Mucosa of rectum (tissue), 2 donors: ENCODE results near the gene FER.
"Not testable (repeated sequence)": the region's sequence is repeated elsewhere in the genome, so short reads cannot be mapped to it uniquely, and the experiment has no call there.

Experiments
- H3K27ac ChIP-seq, 2 donors: one replicate each; pipeline ENCODE4 v1.7.0; 2013; ENCODE audit warnings: inconsistent platforms in 2 of 2, low read depth in 2 of 2, low read length in 2 of 2
- H3K27me3 ChIP-seq, 2 donors: one replicate each; pipeline ENCODE4 v1.7.0; 2013; ENCODE audit warnings: low read length in 2 of 2; ENCODE audit not compliant: control insufficient read depth in 2 of 2, insufficient read depth in 2 of 2
- H3K36me3 ChIP-seq, 2 donors: one replicate each; pipeline ENCODE4 v1.7.0; 2013; ENCODE audit warnings: low read length in 2 of 2; ENCODE audit not compliant: control insufficient read depth in 2 of 2, insufficient read depth in 2 of 2
- H3K4me1 ChIP-seq, 2 donors: one replicate each; pipeline ENCODE4 v1.7.0; 2013; ENCODE audit warnings: low read length in 2 of 2, mild to moderate bottlenecking in 1 of 2; ENCODE audit not compliant: control insufficient read depth in 2 of 2, insufficient read depth in 2 of 2
- H3K4me3 ChIP-seq, 2 donors: one replicate each; pipeline ENCODE4 v1.7.0; 2013; ENCODE audit warnings: low read length in 2 of 2
- H3K9ac ChIP-seq, 2 donors: one replicate each; pipeline ENCODE4 v1.7.0; 2013; ENCODE audit warnings: low read length in 2 of 2, low read depth in 1 of 2, mild to moderate bottlenecking in 1 of 2
- H3K9me3 ChIP-seq, 2 donors: one replicate each; pipeline ENCODE4 v1.7.0; 2013; ENCODE audit warnings: low read length in 2 of 2; ENCODE audit not compliant: control insufficient read depth in 2 of 2
- donor health status: healthy.
- donor health status: Normal muscosa, but diverticular disease.

The FER gene

DNA sequence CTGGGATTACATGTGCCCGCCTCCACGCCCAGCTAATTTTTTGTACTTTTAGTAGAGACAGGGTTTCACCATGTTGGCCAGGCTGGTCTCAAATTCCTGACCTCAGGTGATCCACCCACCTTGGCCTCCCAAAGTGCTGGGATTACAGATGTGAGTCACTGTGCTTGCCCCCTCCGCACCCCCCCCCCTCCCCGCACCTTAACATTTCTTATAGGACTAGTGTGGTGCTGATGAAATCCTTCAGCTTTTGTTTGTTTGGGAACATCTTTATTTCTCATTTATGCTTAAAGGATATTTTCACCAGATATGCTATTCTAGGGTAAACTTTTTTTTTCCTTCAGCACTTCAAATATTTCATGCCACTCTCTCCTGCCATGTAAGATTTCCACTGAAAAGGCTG, 46.7 kb downstream of the FER start:
- H3K4me3 ChIP-seq, H3K9me3 ChIP-seq, H3K36me3 ChIP-seq, H3K4me1 ChIP-seq, H3K27ac ChIP-seq, H3K9ac ChIP-seq, H3K27me3 ChIP-seq: not testable (repeated sequence)

DNA sequence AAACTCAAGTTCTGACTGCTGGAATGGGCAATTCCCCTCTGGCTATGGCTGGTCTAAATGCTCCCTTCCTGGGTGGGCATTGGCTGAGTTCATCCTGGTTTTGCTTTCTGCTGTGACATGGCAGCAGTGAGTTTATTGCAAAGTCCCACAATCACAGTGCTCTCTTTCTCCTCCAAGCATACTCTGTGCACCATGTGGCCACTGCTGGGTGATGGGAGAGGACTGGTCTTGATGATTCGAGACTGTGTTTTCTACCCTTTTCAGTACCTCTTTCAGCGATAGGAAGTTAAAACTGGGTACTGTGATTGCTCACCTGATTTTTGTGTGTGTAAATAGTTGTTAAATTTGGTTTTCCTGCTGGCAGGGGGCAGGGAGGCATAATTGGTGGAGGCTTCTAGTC, 49.7 kb downstream of the FER start:
- H3K27ac ChIP-seq: no peak overlapping the region
- H3K4me3 ChIP-seq: no peak overlapping the region
- H3K9me3 ChIP-seq: no peaks in the 10 kb centered on the region
- H3K36me3 ChIP-seq: peaks cover 2 to 3% of the 10 kb centered on the region in 2 donors
- no peaks in the 10 kb centered on the region for H3K27me3 ChIP-seq
- H3K9ac ChIP-seq: no peak overlapping the region
- no peaks in the 10 kb centered on the region for H3K4me1 ChIP-seq

DNA sequence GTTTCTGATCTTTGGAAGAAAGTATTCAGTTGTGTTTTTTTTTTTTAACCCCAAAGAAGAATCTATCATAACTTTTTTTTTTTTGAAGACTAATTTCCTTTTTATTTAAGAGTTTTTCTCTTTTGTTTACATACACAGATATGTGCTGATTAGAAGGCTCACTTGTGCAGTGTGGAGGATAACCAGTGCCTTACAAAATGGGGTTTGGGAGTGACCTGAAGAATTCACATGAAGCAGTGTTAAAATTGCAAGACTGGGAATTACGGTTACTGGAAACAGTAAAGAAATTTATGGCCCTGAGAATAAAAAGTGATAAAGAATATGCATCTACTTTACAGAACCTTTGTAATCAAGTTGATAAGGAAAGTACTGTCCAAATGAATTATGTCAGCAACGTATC, 50.3 kb downstream of the FER start:
- Histone ChIP-seq H3K9me3 (no peaks in the 10 kb centered on the region), H3K4me1 (no peaks in the 10 kb centered on the region), H3K4me3 (no peak overlapping the region), H3K27ac (no peak overlapping the region), H3K27me3 (no peaks in the 10 kb centered on the region), H3K9ac (no peak overlapping the region), H3K36me3 (peaks cover 2 to 3% of the 10 kb centered on the region in 2 donors)

DNA sequence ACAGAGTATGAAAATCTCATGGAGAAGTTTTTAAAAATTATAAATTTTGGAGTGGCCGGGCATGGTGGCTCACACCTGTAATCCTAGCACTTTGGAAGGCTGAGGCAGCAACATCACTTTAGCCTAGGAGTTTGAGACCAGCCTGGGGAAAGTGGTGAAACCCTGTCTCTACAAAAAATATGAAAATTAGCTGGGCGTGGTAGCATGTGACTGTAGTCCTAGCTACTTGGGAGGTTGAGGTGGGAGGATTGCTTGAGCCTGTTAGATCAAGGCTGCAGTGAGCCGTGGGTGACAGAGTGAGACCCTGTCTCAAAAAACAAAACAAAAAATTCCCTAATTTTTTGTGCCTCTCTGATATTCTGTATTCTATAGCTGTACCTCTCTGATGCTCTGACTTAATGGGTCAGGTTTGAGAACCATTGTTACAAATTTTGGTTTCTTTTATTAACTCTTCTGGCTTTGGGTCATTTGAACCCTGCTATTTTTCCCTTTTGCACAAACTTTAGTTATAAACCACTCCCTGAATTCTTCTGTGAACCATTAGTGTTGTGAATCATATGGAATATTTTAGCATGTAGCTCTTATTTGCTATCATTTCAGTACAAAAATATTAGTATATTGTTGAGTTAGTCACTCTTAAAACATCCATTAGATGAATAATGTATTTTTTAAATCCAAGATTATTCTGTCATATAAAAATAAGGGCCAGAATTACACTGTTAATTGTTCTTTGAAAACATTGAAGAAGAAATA, 51.0 kb downstream of the FER start:
- Histone ChIP-seq H3K36me3 (peaks cover 2 to 3% of the 10 kb centered on the region in 2 donors), H3K27ac (no peak overlapping the region), H3K27me3 (no peaks in the 10 kb centered on the region), H3K4me1 (no peaks in the 10 kb centered on the region), H3K9me3 (no peaks in the 10 kb centered on the region), H3K9ac (no peak overlapping the region), H3K4me3 (no peak overlapping the region)

DNA sequence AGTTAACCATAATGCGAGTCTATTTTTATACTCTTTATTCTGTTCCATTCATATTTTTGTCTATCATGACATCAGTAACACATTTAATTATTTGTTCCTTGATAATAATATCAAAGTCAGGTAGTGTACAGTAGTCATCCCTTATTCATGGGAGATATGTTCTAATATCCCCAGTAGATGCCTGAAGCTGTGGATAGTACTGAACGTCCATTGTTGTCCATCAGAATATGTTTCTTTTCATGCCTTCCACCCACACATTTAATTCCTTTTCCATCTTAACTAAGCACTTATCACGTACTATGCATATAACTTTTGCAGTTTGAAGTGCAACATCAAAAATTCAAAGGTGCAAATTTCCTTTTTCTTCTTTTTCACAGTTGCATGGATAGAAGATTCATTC, 53.6 kb downstream of the FER start:
- no peaks in the 10 kb centered on the region for H3K9me3 ChIP-seq
- H3K27me3 ChIP-seq: no peaks in the 10 kb centered on the region
- H3K27ac ChIP-seq: no peak overlapping the region
- H3K4me3 ChIP-seq: no peak overlapping the region
- no peak overlapping the region for H3K9ac ChIP-seq
- H3K36me3 ChIP-seq: peaks cover 2 to 3% of the 10 kb centered on the region in 2 donors
- H3K4me1 ChIP-seq: no peaks in the 10 kb centered on the region

DNA sequence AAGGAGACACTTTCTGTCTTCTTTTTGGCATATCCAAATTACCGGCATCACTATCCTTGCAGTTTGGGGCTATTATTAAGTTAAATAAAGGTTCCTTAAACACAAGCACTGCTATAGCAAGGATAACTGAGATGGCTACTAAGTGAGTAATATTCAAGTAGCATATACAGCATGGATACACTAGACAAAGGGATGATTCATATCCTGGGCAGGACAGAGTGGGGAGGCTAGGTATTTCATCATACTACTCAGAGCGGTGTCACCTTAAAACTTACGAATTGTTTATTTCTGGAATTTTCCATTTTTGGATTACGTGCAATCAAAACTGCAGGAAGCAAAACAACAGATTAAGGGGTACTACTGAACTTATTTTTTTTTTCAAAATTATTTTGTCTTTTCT, 54.1 kb downstream of the FER start:
- Histone ChIP-seq H3K4me1 (no peaks in the 10 kb centered on the region), H3K9me3 (no peaks in the 10 kb centered on the region), H3K9ac (no peak overlapping the region), H3K4me3 (no peak overlapping the region), H3K27me3 (no peaks in the 10 kb centered on the region), H3K36me3 (peaks cover 2 to 3% of the 10 kb centered on the region in 2 donors), H3K27ac (no peak overlapping the region)

GRCh38 chr5:108810717-108811116, 63.0 kb downstream of the FER start:
- Histone ChIP-seq H3K9me3 (no peaks in the 10 kb centered on the region), H3K36me3 (no peaks in the 10 kb centered on the region), H3K4me1 (no peaks in the 10 kb centered on the region), H3K27ac (no peak overlapping the region), H3K4me3 (no peak overlapping the region), H3K27me3 (no peaks in the 10 kb centered on the region), H3K9ac (no peak overlapping the region)

GRCh38 chr5:108813673-108814072, 66.0 kb downstream of the FER start:
- H3K4me3 ChIP-seq: no peak overlapping the region
- no peaks in the 10 kb centered on the region for H3K9me3 ChIP-seq
- no peak overlapping the region for H3K27ac ChIP-seq
- no peak overlapping the region for H3K9ac ChIP-seq
- no peaks in the 10 kb centered on the region for H3K36me3 ChIP-seq
- H3K27me3 ChIP-seq: no peaks in the 10 kb centered on the region
- H3K4me1 ChIP-seq: no peaks in the 10 kb centered on the region

- Histone ChIP-seq H3K27ac (no peak overlapping the region), H3K9ac (no peak overlapping the region), H3K9me3 (no peaks in the 10 kb centered on the region)
These were observed 66.9 kb downstream of the FER start for GRCh38 chr5:108814551-108814950.

DNA sequence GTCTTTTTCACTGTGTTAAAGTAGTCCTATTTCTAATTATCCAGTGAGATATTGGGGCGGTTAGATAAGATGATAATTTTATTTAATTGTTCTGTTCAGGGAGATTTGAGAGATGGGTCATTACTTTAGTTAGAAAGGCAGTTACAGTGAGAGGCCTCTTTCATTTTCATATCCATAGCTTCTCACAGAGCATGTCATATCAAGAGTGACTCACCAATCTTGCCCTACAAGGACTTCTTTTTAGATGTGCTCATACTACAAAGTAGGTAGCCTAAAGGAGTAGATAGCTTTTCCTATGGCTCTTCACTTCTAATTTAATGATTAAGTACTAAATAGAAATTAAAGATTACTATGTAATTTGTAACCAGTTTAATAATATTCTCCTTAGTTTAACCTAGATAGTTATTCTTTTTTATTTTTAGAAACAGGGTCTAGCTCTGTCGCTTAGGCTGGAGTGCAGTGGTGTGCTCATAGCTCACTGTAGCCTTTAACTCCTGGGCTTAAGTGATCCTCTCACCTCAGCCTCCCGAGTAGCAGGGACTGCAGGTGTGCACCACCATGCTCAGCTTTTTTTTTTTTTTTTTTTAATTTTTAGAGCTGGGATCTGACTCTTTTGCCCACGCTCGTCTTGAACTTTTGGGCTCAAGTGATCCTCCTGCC, 71.0 kb downstream of the FER start:
- Histone ChIP-seq H3K4me1 (no peaks in the 10 kb centered on the region), H3K27me3 (no peaks in the 10 kb centered on the region), H3K36me3 (no peaks in the 10 kb centered on the region), H3K9ac (no peak overlapping the region), H3K9me3 (no peaks in the 10 kb centered on the region), H3K27ac (no peak overlapping the region), H3K4me3 (no peak overlapping the region)

More at GRCh38 chr5:108814551-108814950, 66.9 kb downstream of the FER start:
- no peaks in the 10 kb centered on the region for H3K36me3 ChIP-seq
- no peak overlapping the region for H3K4me3 ChIP-seq
- no peaks in the 10 kb centered on the region for H3K4me1 ChIP-seq
- H3K27me3 ChIP-seq: no peaks in the 10 kb centered on the region
